Measurements from ENCODE around the gene ANKFY1.
A peak's percentile ranks its signal among the peaks of the same experiment; 100 is the strongest.

Gene ANKFY1

GRCh38 chr17:4209611-4210010, 54.2 kb downstream of the ANKFY1 start:
- H3K4me3 ChIP-seq (ENCODE audit: low read depth, low read length), result no peak overlapping the region
- DNase-seq (ENCODE audit: low read depth, low spot score), result no peak
- in situ Hi-C loops (cut with HindIII; ENCODE audit: low sequenced_read_pairs), result no loop called here
- no peak for TF ChIP-seq CTCF (IDR thresholded peaks at IDR 0.05; ENCODE audit: low read depth, low read length)

GRCh38 chr17:4208238-4208637, 55.5 kb downstream of the ANKFY1 start:
- no peak for TF ChIP-seq CTCF (IDR thresholded peaks at IDR 0.05; ENCODE audit: low read depth, low read length)
- in situ Hi-C loops (cut with HindIII; ENCODE audit: low sequenced_read_pairs), result no loop called here
- no peak for DNase-seq (ENCODE audit: low read depth, low spot score)
- H3K4me3 ChIP-seq (ENCODE audit: low read depth, low read length), result no peak overlapping the region

GRCh38 chr17:4206962-4207361, 56.8 kb downstream of the ANKFY1 start:
- no peak overlapping the region for H3K4me3 ChIP-seq (ENCODE audit: low read depth, low read length)
- in situ Hi-C loops (cut with HindIII; ENCODE audit: low sequenced_read_pairs), result no loop called here
- no peak for TF ChIP-seq CTCF (IDR thresholded peaks at IDR 0.05; ENCODE audit: low read depth, low read length)
- DNase-seq (ENCODE audit: low read depth, low spot score), result no peak

GRCh38 chr17:4205917-4206316, 57.9 kb downstream of the ANKFY1 start:
- H3K4me3 ChIP-seq (ENCODE audit: low read depth, low read length), result no peak overlapping the region
- DNase-seq (ENCODE audit: low read depth, low spot score), result no peak
- TF ChIP-seq CTCF (IDR thresholded peaks at IDR 0.05; ENCODE audit: low read depth, low read length), result no peak
- in situ Hi-C loops (cut with HindIII; ENCODE audit: low sequenced_read_pairs), result no loop called here

- H3K4me3 ChIP-seq (ENCODE audit: low read depth, low read length), result no peak overlapping the region
- DNase-seq (ENCODE audit: low read depth, low spot score), result peak; percentile 93
Observed at GRCh38 chr17:4204710-4205173, 59.0 kb downstream of the ANKFY1 start.

GRCh38 chr17:4204190-4204589, 59.6 kb downstream of the ANKFY1 start:
- DNase-seq (ENCODE audit: low read depth, low spot score), result no peak
- no peak for TF ChIP-seq CTCF (IDR thresholded peaks at IDR 0.05; ENCODE audit: low read depth, low read length)
- H3K4me3 ChIP-seq (ENCODE audit: low read depth, low read length), result no peak overlapping the region
- in situ Hi-C loops (cut with HindIII; ENCODE audit: low sequenced_read_pairs), result no loop called here

More at GRCh38 chr17:4204710-4205173, 59.0 kb downstream of the ANKFY1 start:
- in situ Hi-C loops (cut with HindIII; ENCODE audit: low sequenced_read_pairs), result no loop called here
- no peak for TF ChIP-seq CTCF (IDR thresholded peaks at IDR 0.05; ENCODE audit: low read depth, low read length)

GRCh38 chr17:4201226-4201625, 62.6 kb downstream of the ANKFY1 start:
- H3K4me3 ChIP-seq (ENCODE audit: low read depth, low read length), result no peak overlapping the region
- no peak for TF ChIP-seq CTCF (IDR thresholded peaks at IDR 0.05; ENCODE audit: low read depth, low read length)
- in situ Hi-C loops (cut with HindIII; ENCODE audit: low sequenced_read_pairs), result no loop called here
- no peak for DNase-seq (ENCODE audit: low read depth, low spot score)

All from astrocyte of the spinal cord (primary cell).